Esophagus muscularis mucosa (tissue), 4 donors: ENCODE results near the gene CRYZL1. TPM values are rescaled to one million over a fixed set of nuclear protein-coding genes. Genes with fewer than 3 reads are reported as not detected.

Experiments
- DNase-seq: peaks from one replicate; pipeline ENCODE4 v3.0.0-alpha.2; 2017; ENCODE audit errors: extremely low spot score
- H3K27ac ChIP-seq, 4 donors: fragments of 200-600 bp; sonication (generic); replicated peaks in 1 of 4; 1 replicate in 3 of 4; 2 replicates in 1 of 4; pipeline ENCODE4 v1.5.1; 2016 to 2019; ENCODE audit warnings: mild to moderate bottlenecking in 1 of 4
- H3K27me3 ChIP-seq, 4 donors: fragments of 200-600 bp; sonication (generic); one replicate each; pipeline versions ENCODE4 v1.5.1 to v1.6.0; 2016 to 2019
- H3K36me3 ChIP-seq, 4 donors: fragments of 200-600 bp; sonication (generic); one replicate each; pipeline ENCODE4 v1.5.1; 2016 to 2019
- H3K4me1 ChIP-seq, 4 donors: fragments of 200-600 bp; sonication (generic); one replicate each; pipeline ENCODE4 v1.5.1; 2016 to 2019
- H3K4me3 ChIP-seq, 4 donors: fragments of 200-600 bp; sonication (generic); 1 replicate in 2 of 4; 2 replicates in 2 of 4; pipeline ENCODE4 v1.5.1; 2016 to 2019; ENCODE audit warnings: mild to moderate bottlenecking in 4 of 4, moderate library complexity in 1 of 4
- H3K9me3 ChIP-seq, 4 donors: fragments of 200-600 bp; sonication (generic); 1 replicate in 3 of 4; 2 replicates in 1 of 4; pipeline ENCODE4 v1.5.1; 2016 to 2019
- EP300 ChIP-seq: sonication (generic); formaldehyde crosslinking; IDR thresholded peaks from one replicate; pipeline ENCODE4 v1.6.1; 2017; ENCODE audit warnings: antibody characterized with exemption
- POLR2A ChIP-seq: fragments of 450-650 bp; IDR thresholded peaks from one replicate; pipeline ENCODE4 v1.6.1; 2017; ENCODE audit warnings: antibody characterized with exemption, moderate library complexity, mild to moderate bottlenecking, low read depth
- POLR2AphosphoS5 ChIP-seq, 2 donors: sonication (generic); formaldehyde crosslinking; IDR thresholded peaks; one replicate each; pipeline ENCODE4 v1.6.1; 2017; ENCODE audit warnings: antibody characterized with exemption in 2 of 2
- WGBS: methylation state at CpG from one replicate; pipeline ENCODE4 v1.1.5; 2018; 5-methylcytosine and 5-hydroxymethylcytosine counted together
- intact Hi-C: fragments of 100-400 bp; cut with DNase I; formaldehyde crosslinking; loops from one replicate; pipeline ENCODE4 v1.15.1; 2023
- total RNA-seq, 4 donors: library from RNA; depleted of rRNA; stranded (reverse); fragments of >200 nt; gene quantifications; one replicate each; pipeline versions ENCODE4 v1.1.0 to v1.2.1, GENCODE V29; 2016
- TF ChIP-seq, protein P1 (sequence below), 3 experiments: fragments of 200-600 bp in 2 of 3; fragments of 450-650 bp in 1 of 3; sonication (generic) in 2 of 3; IDR thresholded peaks; one replicate each; pipeline ENCODE4 v1.5.1; 2017 to 2019; ENCODE audit warnings: antibody characterized with exemption in 3 of 3, mild to moderate bottlenecking in 2 of 3, moderate library complexity in 1 of 3

CRYZL1 gene
- total RNA-seq, 4 donors from 2014 or later: 26.8 to 40.3 (median 32.4) TPM

DNA sequence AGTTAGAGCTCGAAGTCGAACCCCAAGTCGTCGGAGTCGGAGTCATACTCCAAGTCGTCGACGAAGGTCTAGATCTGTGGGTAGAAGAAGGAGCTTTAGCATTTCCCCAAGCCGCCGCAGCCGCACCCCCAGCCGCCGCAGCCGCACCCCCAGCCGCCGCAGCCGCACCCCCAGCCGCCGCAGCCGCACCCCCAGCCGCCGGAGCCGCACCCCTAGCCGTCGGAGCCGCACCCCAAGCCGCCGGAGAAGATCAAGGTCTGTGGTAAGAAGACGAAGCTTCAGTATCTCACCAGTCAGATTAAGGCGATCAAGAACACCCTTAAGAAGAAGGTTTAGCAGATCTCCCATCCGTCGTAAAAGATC lies 86.6 kb downstream of the CRYZL1 start:
- H3K27ac ChIP-seq: no peak overlapping the region
- intact Hi-C loops: no loop called here
- no peak for DNase-seq
- H3K4me1 ChIP-seq: peaks cover 16 to 41% (median 28%) of the 10 kb centered on the region in 4 donors
- WGBS: 98% methylated on average over 26 of the region's 32 CpGs
- peaks cover 78 to 97% (median 91%) of the 10 kb centered on the region in 4 donors for H3K36me3 ChIP-seq
- no peak overlapping the region for H3K4me3 ChIP-seq
- H3K9me3 ChIP-seq: no peaks in the 10 kb centered on the region
- H3K27me3 ChIP-seq: no peaks in the 10 kb centered on the region
- TF ChIP-seq POLR2A: no peak
- TF ChIP-seq, protein P1, sequence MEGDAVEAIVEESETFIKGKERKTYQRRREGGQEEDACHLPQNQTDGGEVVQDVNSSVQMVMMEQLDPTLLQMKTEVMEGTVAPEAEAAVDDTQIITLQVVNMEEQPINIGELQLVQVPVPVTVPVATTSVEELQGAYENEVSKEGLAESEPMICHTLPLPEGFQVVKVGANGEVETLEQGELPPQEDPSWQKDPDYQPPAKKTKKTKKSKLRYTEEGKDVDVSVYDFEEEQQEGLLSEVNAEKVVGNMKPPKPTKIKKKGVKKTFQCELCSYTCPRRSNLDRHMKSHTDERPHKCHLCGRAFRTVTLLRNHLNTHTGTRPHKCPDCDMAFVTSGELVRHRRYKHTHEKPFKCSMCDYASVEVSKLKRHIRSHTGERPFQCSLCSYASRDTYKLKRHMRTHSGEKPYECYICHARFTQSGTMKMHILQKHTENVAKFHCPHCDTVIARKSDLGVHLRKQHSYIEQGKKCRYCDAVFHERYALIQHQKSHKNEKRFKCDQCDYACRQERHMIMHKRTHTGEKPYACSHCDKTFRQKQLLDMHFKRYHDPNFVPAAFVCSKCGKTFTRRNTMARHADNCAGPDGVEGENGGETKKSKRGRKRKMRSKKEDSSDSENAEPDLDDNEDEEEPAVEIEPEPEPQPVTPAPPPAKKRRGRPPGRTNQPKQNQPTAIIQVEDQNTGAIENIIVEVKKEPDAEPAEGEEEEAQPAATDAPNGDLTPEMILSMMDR (IDR thresholded peaks at IDR 0.05): no peak

DNA sequence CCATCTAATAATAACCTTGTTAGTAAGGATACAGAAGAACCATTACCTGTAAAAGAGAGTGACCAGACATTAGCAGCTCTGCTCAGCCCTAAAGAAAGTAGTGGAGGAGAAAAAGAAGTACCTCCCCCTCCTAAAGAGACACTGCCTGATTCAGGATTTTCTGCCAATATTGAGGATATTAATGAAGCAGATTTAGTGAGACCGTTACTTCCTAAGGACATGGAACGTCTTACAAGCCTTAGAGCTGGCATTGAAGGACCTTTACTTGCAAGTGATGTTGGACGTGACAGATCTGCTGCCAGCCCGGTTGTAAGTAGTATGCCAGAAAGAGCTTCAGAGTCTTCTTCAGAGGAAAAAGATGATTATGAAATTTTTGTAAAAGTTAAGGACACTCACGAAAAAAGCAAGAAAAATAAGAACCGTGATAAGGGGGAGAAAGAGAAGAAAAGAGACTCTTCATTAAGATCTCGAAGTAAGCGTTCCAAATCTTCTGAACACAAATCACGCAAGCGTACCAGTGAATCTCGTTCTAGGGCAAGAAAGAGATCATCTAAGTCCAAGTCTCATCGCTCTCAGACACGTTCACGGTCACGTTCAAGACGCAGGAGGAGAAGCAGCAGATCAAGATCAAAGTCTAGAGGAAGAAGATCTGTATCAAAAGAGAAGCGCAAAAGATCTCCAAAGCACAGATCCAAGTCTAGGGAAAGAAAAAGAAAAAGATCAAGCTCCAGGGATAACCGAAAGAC lies 87.1 kb downstream of the CRYZL1 start:
- Histone ChIP-seq H3K36me3 (peaks cover 77 to 97% (median 91%) of the 10 kb centered on the region in 4 donors), H3K4me1 (peaks cover 12 to 35% (median 26%) of the 10 kb centered on the region in 4 donors), H3K27ac (no peak overlapping the region), H3K9me3 (no peaks in the 10 kb centered on the region), H3K27me3 (no peaks in the 10 kb centered on the region), H3K4me3 (no peak overlapping the region)
- 92% methylated on average over 18 of the region's 18 CpGs for WGBS
- no peak for DNase-seq
- intact Hi-C loops: no loop called here
- TF ChIP-seq EP300 (no peak), POLR2AphosphoS5 (IDR thresholded peaks at IDR 0.05) (no peak), POLR2A (no peak)
- TF ChIP-seq, protein P1 (IDR thresholded peaks at IDR 0.05): no peak

DNA sequence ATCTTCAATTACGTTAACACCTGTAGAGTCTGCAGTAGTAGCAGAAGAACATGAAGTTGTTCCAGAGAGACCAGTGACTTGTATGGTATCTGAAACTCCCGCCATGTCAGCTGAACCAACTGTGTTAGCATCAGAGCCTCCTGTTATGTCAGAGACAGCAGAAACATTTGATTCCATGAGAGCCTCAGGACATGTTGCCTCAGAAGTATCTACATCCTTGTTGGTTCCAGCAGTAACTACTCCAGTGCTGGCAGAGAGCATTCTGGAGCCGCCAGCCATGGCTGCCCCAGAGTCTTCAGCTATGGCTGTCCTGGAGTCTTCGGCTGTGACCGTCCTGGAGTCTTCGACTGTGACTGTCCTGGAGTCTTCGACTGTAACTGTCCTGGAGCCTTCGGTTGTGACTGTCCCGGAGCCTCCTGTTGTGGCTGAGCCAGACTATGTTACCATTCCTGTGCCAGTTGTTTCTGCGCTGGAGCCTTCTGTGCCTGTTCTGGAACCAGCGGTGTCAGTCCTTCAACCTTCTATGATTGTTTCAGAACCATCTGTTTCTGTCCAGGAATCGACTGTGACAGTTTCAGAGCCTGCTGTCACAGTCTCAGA lies 88.4 kb downstream of the CRYZL1 start:
- TF ChIP-seq, protein P1 (IDR thresholded peaks at IDR 0.05): no peak
- TF ChIP-seq POLR2A: no peak
- no peak for TF ChIP-seq POLR2AphosphoS5 (IDR thresholded peaks at IDR 0.05)
- no peak for TF ChIP-seq EP300
- Histone ChIP-seq H3K27ac (no peak overlapping the region), H3K9me3 (no peaks in the 10 kb centered on the region), H3K27me3 (no peaks in the 10 kb centered on the region), H3K4me1 (peaks cover 12 to 39% (median 29%) of the 10 kb centered on the region in 4 donors), H3K36me3 (peaks cover 64 to 96% (median 87%) of the 10 kb centered on the region in 4 donors), H3K4me3 (no peak overlapping the region)
- DNase-seq: no peak
- WGBS: 100% methylated on average over 7 of the region's 12 CpGs
- intact Hi-C loops: no loop called here

DNA sequence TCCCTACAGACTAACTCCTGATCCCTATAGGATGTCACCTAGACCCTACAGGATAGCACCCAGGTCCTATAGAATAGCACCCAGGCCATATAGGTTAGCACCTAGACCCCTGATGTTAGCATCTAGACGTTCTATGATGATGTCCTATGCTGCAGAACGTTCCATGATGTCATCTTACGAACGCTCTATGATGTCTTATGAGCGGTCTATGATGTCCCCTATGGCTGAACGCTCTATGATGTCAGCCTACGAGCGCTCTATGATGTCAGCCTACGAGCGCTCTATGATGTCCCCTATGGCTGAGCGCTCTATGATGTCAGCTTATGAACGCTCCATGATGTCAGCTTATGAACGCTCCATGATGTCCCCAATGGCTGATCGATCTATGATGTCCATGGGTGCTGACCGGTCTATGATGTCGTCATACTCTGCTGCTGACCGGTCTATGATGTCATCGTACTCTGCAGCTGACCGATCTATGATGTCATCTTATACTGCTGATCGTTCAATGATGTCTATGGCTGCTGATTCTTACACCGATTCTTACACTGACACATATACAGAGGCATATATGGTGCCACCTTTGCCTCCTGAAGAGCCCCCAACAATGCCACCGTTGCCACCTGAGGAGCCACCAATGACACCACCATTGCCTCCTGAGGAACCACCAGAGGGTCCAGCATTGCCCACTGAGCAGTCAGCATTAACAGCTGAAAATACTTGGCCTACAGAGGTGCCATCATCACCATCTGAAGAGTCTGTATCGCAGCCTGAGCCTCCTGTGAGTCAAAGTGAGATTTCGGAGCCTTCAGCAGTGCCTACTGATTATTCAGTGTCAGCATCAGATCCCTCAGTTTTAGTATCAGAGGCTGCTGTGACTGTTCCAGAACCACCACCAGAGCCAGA lies 89.2 kb downstream of the CRYZL1 start:
- Histone ChIP-seq H3K27me3 (no peaks in the 10 kb centered on the region), H3K9me3 (no peaks in the 10 kb centered on the region), H3K4me1 (peaks cover 12 to 37% (median 28%) of the 10 kb centered on the region in 4 donors), H3K36me3 (peaks cover 61 to 96% (median 84%) of the 10 kb centered on the region in 4 donors), H3K4me3 (no peak overlapping the region), H3K27ac (no peak overlapping the region)
- no peak for DNase-seq
- TF ChIP-seq EP300 (no peak), POLR2A (no peak), POLR2AphosphoS5 (IDR thresholded peaks at IDR 0.05) (no peak)
- TF ChIP-seq, protein P1 (IDR thresholded peaks at IDR 0.05): no peak
- 98% methylated on average over 22 of the region's 24 CpGs for WGBS
- intact Hi-C loops: no loop called here
